ENCODE measurements around the gene ATF7.
"Not testable (repeated sequence)": the region's sequence is repeated elsewhere in the genome, so short reads cannot be mapped to it uniquely, and the experiment has no call there.

Gene ATF7

DNA sequence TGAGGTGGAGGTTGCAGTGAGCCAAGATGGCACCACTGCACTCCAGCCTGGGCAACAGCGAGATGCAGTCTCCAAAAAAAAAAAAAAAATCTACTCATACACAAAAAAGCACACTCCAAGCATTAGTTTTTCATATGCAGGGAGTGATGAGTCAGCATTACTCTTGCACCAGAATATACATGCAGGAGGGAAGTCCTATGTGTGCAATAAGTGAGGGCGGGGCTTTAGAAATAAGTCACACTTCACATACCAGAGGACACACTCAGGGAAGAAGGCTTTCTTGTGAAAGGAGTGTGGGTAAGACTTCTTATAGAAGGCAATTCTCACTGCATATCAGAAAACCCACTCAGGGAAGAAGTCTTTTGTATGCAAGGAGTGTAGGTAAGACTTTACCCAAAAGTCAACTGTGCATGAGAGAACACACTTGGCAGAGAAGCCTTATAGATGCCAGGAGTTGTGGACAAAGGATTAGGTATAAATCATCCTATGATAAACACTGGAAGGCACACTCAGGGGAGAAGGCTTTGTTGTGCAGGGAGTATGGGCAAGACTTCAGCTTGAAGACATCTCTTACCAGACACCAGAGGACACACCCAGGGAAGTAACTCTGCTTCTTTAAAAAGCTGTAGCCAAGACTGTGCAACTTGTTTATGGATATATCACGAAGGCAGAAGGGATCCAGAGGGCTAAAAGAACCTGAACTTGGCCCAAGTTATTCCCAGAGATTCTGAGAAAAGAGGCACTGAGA, 50.5 kb downstream of the ATF7 start:
- DNase-seq, result no peak
- Mint-ChIP-seq H3K27me3 (no peaks in the 10 kb centered on the region), H3K4me1 (ENCODE audit: low read depth) (peaks cover 38% of the 10 kb centered on the region), H3K4me3 (no peak overlapping the region), H3K27ac (peak overlapping the region; percentile 3), H3K36me3 (ENCODE audit: low read depth) (peaks cover 30% of the 10 kb centered on the region), H3K9me3 (no peaks in the 10 kb centered on the region)

- peaks cover 23% of the 10 kb centered on the region for H3K36me3 Mint-ChIP-seq (ENCODE audit: low read depth)
- H3K4me3 Mint-ChIP-seq, result no peak overlapping the region
- H3K9me3 Mint-ChIP-seq, result no peaks in the 10 kb centered on the region
- no peaks in the 10 kb centered on the region for H3K27me3 Mint-ChIP-seq
- peaks cover 44% of the 10 kb centered on the region for H3K4me1 Mint-ChIP-seq (ENCODE audit: low read depth)
- peak overlapping the region; percentile 8 for H3K27ac Mint-ChIP-seq
- no peak for DNase-seq
Observed at GRCh38 chr12:53572134-53572758, 53.9 kb downstream of the ATF7 start.

GRCh38 chr12:53571295-53571694, 54.9 kb downstream of the ATF7 start:
- H3K4me3 Mint-ChIP-seq, result no peak overlapping the region
- H3K9me3 Mint-ChIP-seq, result no peaks in the 10 kb centered on the region
- H3K27ac Mint-ChIP-seq, result no peak overlapping the region
- peaks cover 40% of the 10 kb centered on the region for H3K4me1 Mint-ChIP-seq (ENCODE audit: low read depth)
- peaks cover 15% of the 10 kb centered on the region for H3K36me3 Mint-ChIP-seq (ENCODE audit: low read depth)
- H3K27me3 Mint-ChIP-seq, result no peaks in the 10 kb centered on the region
- no peak for DNase-seq

GRCh38 chr12:53568809-53569557, 57.2 kb downstream of the ATF7 start:
- no peak overlapping the region for H3K4me3 Mint-ChIP-seq
- H3K27ac Mint-ChIP-seq, result no peak overlapping the region
- H3K27me3 Mint-ChIP-seq, result no peaks in the 10 kb centered on the region
- DNase-seq, result no peak
- H3K4me1 Mint-ChIP-seq (ENCODE audit: low read depth), result peaks cover 50% of the 10 kb centered on the region
- H3K9me3 Mint-ChIP-seq, result no peaks in the 10 kb centered on the region
- H3K36me3 Mint-ChIP-seq (ENCODE audit: low read depth), result peaks cover 8% of the 10 kb centered on the region

DNA sequence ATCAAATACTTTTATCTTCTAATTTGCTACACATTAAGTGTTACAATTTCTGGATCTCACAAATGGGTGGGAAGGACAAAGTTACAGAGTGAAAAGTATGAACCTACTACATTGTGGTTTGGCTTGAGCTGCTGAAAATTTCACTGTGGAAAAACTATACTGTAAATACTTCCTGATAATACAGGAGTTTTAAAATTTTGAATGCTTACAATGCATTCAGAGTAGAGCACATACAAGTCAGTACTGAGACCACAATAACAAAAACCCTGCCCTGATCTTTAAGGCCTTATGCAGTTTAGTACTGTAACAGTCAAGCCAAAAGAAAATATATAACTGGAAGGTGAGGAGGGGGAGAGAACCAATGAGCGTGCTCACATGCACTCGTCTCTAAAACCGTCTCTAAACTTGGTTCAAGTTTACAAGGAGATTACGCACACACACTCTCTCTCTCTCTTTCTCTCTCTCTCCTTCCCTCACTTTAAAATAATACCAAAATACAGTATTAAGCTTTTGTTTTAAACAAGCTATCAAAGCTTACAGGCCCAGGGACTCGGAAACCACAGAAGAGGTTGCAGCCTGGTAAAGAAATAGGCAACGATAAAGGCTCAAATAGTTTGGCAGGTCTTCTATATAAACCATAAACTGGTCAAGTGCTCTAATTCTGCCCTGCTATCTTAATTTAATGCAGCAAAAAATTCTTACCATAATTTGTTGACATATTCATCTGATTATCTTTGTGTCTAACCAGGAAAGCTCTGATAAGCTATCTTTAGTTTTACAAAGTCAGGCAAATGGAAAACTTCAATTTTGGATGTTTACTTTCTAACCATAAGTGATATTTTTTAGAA, 58.0 kb downstream of the ATF7 start:
- no peak overlapping the region for H3K27ac Mint-ChIP-seq

DNA sequence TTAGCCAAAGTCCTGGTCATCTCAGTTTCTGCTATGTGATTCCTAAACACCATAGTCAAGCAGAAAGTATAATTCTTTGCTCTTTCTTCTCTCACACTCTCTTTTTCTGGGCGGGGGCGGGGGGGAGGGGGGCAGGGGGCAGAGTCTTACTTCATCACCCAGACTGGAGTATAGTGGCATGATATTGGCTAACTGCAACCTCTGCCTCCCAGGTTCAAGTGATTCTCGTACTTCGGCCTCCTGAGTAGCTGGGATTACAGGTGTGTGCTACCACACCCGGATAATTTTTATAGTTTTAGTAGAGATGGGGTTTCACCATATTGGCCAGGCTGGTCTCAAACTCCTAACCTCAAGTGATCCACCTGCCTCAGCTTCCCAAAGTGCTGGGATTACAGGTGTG, 60.8 kb downstream of the ATF7 start:
- not testable (repeated sequence) for DNase-seq, H3K27me3 Mint-ChIP-seq, H3K9me3 Mint-ChIP-seq, H3K27ac Mint-ChIP-seq, H3K4me3 Mint-ChIP-seq
- Mint-ChIP-seq H3K4me1 (ENCODE audit: low read depth) (peaks cover 65% of the 10 kb centered on the region), H3K36me3 (ENCODE audit: low read depth) (peaks cover 10% of the 10 kb centered on the region)

More for the DNA sequence above, 58.0 kb downstream of the ATF7 start:
- Mint-ChIP-seq H3K4me1 (ENCODE audit: low read depth) (peaks cover 55% of the 10 kb centered on the region), H3K27me3 (no peaks in the 10 kb centered on the region), H3K9me3 (no peaks in the 10 kb centered on the region), H3K36me3 (ENCODE audit: low read depth) (peaks cover 5% of the 10 kb centered on the region), H3K4me3 (no peak overlapping the region)
- DNase-seq, result no peak

GRCh38 chr12:53564941-53565340, 61.2 kb downstream of the ATF7 start:
- Mint-ChIP-seq H3K27me3 (no peaks in the 10 kb centered on the region), H3K36me3 (ENCODE audit: low read depth) (peaks cover 10% of the 10 kb centered on the region), H3K9me3 (no peaks in the 10 kb centered on the region), H3K27ac (no peak overlapping the region), H3K4me1 (ENCODE audit: low read depth) (peaks cover 66% of the 10 kb centered on the region), H3K4me3 (no peak overlapping the region)
- DNase-seq, result no peak

- peaks cover 65% of the 10 kb centered on the region for H3K4me1 Mint-ChIP-seq (ENCODE audit: low read depth)
- DNase-seq, result no peak
- no peaks in the 10 kb centered on the region for H3K27me3 Mint-ChIP-seq
- H3K9me3 Mint-ChIP-seq, result no peaks in the 10 kb centered on the region
- peaks cover 10% of the 10 kb centered on the region for H3K36me3 Mint-ChIP-seq (ENCODE audit: low read depth)
- no peak overlapping the region for H3K4me3 Mint-ChIP-seq
- no peak overlapping the region for H3K27ac Mint-ChIP-seq
Observed at GRCh38 chr12:53564278-53564677, 61.9 kb downstream of the ATF7 start.

DNA sequence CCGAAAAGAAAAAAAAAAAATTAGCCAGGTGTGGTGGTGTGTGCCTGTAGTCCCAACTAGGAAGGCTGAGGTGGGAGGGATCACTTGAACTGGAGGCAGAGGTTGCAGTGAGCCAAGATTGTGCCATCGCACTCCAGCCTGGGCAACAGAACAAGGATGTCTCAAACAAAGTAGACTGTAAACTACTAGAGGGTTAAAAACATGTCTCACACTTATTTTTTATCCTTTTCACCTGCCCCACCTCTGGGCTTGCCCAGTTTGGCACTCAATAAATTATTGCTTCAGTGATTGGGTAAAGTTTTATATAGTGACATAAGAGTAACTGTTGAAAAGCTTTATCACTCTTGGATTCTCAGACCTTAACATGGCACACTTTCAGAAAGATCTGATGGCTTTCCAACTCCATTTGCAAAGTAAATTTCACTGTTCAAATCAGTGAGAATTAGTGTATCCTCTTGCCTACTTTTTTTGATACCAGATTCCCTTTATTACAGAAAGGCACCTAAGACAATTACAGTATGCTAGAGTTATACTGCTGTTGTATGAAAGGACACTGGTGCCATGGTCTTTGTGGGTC, 62.6 kb downstream of the ATF7 start:
- H3K9me3 Mint-ChIP-seq, result no peaks in the 10 kb centered on the region
- no peaks in the 10 kb centered on the region for H3K27me3 Mint-ChIP-seq
- H3K4me3 Mint-ChIP-seq, result no peak overlapping the region
- peaks cover 10% of the 10 kb centered on the region for H3K36me3 Mint-ChIP-seq (ENCODE audit: low read depth)
- H3K4me1 Mint-ChIP-seq (ENCODE audit: low read depth), result peaks cover 67% of the 10 kb centered on the region
- H3K27ac Mint-ChIP-seq, result no peak overlapping the region
- no peak for DNase-seq

DNA sequence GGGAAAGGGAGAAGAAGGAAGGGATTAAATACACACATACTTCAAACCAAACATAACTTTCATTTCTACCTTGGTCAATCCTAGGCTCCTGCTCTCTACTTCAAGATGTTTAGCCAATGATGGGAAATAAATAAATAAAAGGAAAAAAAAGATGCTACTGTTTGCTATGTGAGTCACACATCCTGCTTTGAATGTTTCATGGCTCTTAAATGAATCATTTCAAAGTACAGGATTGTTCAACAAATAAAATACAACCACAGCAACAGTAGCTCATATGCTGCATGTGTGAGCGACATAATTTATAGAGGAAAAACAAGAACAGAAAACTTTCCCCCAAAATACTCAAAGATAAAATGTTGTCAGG, 64.6 kb downstream of the ATF7 start:
- no peaks in the 10 kb centered on the region for H3K27me3 Mint-ChIP-seq
- H3K9me3 Mint-ChIP-seq, result no peaks in the 10 kb centered on the region
- H3K4me3 Mint-ChIP-seq, result no peak overlapping the region
- no peak for DNase-seq
- H3K36me3 Mint-ChIP-seq (ENCODE audit: low read depth), result peaks cover 10% of the 10 kb centered on the region
- H3K4me1 Mint-ChIP-seq (ENCODE audit: low read depth), result peaks cover 62% of the 10 kb centered on the region
- H3K27ac Mint-ChIP-seq, result peak overlapping the region; percentile 60

DNA sequence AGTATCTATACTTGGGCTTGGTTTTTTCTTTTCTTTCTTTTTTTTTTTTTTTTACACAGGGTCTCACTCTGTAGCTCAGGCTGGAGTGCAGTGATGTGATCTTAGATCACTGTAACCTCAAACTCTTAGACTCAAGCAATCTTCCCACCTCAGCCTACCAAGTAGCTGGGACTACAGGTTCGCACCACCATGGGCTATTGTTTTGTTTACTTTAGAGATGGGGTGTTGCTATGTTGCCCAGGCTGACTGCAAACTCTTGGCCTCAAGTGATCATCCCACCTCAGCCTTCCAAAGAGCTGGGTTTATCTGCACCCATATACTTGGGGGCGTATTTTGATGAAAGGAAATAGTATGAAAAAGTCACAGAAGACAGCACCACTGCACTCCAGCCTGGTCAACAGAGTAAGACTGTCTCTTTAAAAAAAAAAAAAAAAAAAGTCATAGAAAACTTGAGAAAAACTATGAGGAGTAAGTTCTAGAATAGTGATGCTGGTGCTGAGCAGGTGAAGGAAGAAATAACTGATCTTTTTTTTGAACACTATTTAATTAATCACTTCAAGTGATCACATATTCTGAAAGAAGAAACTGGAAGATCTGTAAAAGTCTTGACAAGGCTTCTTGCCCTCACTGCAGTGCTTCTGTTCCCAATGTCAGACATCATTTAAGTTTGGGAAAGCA, 65.1 kb downstream of the ATF7 start:
- Mint-ChIP-seq H3K27me3 (no peaks in the 10 kb centered on the region), H3K4me1 (ENCODE audit: low read depth) (peaks cover 58% of the 10 kb centered on the region), H3K36me3 (ENCODE audit: low read depth) (peaks cover 10% of the 10 kb centered on the region), H3K27ac (peak overlapping the region; percentile 60), H3K4me3 (no peak overlapping the region), H3K9me3 (no peaks in the 10 kb centered on the region)
- DNase-seq, result no peak

DNA sequence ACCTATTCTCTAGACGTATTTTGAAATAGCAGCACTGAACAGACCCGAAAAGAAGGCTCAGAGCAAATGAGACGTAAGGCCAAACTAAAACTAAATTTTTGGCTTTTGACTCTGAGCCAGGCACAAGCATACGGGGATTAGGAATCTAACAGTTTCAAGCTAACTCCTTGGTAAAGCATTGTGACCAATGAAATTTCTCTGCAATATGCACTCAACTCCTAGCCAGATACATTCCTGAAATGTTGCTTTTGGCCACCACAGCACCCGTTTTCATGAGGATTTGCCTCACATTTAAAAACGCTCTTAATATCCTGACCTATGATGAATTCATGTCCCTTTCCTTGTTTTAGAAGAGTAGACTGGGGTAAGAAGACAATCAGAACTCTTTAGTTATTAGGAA, 65.8 kb downstream of the ATF7 start:
- H3K4me1 Mint-ChIP-seq (ENCODE audit: low read depth), result peaks cover 54% of the 10 kb centered on the region
- no peaks in the 10 kb centered on the region for H3K27me3 Mint-ChIP-seq
- H3K4me3 Mint-ChIP-seq, result no peak overlapping the region
- no peaks in the 10 kb centered on the region for H3K9me3 Mint-ChIP-seq
- peaks cover 10% of the 10 kb centered on the region for H3K36me3 Mint-ChIP-seq (ENCODE audit: low read depth)
- H3K27ac Mint-ChIP-seq, result no peak overlapping the region
- DNase-seq, result no peak

DNA sequence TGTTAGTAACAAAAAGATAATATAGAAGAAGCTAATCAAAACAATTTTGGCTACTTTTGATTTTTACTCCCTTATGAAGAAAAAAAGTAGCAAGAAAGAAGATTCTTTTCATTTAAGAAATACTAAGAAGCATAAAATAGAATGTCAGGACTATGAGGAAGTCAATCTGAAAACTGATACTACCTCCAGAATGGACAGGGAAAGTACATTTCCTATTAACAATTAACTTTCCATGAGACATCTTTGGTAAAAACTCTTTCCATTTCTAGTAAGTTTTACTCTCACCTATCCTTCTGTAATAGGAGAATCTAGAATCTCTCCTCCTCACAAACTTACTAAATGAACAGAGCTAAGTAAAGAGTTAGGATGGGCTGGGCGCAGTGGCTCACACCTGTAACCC, 67.6 kb downstream of the ATF7 start:
- Mint-ChIP-seq H3K27me3 (no peaks in the 10 kb centered on the region), H3K36me3 (ENCODE audit: low read depth) (peaks cover 10% of the 10 kb centered on the region), H3K9me3 (no peaks in the 10 kb centered on the region), H3K27ac (peak overlapping the region; percentile 26), H3K4me1 (ENCODE audit: low read depth) (peaks cover 39% of the 10 kb centered on the region), H3K4me3 (no peak overlapping the region)
- no peak for DNase-seq

All from activated T-cell treated with anti-CD3 and anti-CD28 coated beads, Interleukin-2, amount 50 U/mL, for 24 hours (primary cell).